OCI-LY7 (cell line): ENCODE data around the gene SERPINA6. TPM values are rescaled to one million over a fixed set of nuclear protein-coding genes. Genes with fewer than 3 reads are reported as not detected.

Experiments
- BruUV-seq: library from RNA; stranded (reverse); fragments of 400-500 nt; replicated peaks from 2 replicates; lab custom pipeline; 2021; lab: Mats Ljungman, UMichigan
- CTCF ChIA-PET: fragments of 300-600 bp; sonication (Branson Sonifier 250); formaldehyde crosslinking; loops from one replicate; lab custom pipeline; 2022; ENCODE audit warnings: antibody characterized with exemption; ENCODE audit not compliant: unreplicated experiment; lab: Charles Lee
- POLR2A ChIA-PET: fragments of 300-600 bp; sonication (Branson Sonifier 250); formaldehyde crosslinking; loops from one replicate; lab custom pipeline; 2022; ENCODE audit warnings: antibody characterized with exemption; lab: Charles Lee
- DNase-seq: peaks from one replicate; pipeline ENCODE4 v3.0.0-alpha.2; 2015; ENCODE audit warnings: low spot score
- H2AFZ ChIP-seq: fragments of 200-600 bp; sonication (generic), shearing (Covaris generic); 2 replicates; pipeline ENCODE4 v1.6.1; 2014; ENCODE audit warnings: mild to moderate bottlenecking, antibody characterized with exemption, low read length, moderate library complexity
- H3K27ac ChIP-seq: fragments of 200-600 bp; sonication (generic); 2 replicates; pipeline ENCODE4 v1.5.1; 2014; ENCODE audit warnings: mixed run types, low read depth, mild to moderate bottlenecking, moderate library complexity, low read length, inconsistent platforms; ENCODE audit not compliant: poor library complexity, severe bottlenecking
- H3K36me3 ChIP-seq: fragments of 200-600 bp; sonication (generic); 2 replicates; pipeline ENCODE4 v1.6.1; 2014; ENCODE audit warnings: mild to moderate bottlenecking, antibody characterized with exemption, low read length, moderate library complexity, mixed read lengths; ENCODE audit not compliant: insufficient read depth
- H3K4me1 ChIP-seq: fragments of 200-600 bp; sonication (generic); 2 replicates; pipeline ENCODE4 v1.5.1; 2014; ENCODE audit warnings: mild to moderate bottlenecking, low read length; ENCODE audit not compliant: insufficient read depth, poor library complexity, severe bottlenecking
- H3K4me2 ChIP-seq: fragments of 200-600 bp; sonication (generic); 2 replicates; pipeline ENCODE4 v1.6.1; 2014; ENCODE audit warnings: mild to moderate bottlenecking, low read length
- H3K4me3 ChIP-seq: fragments of 200-600 bp; sonication (generic); 2 replicates; pipeline ENCODE4 v1.5.1; 2014; ENCODE audit warnings: mild to moderate bottlenecking, low read depth, low read length; ENCODE audit not compliant: poor library complexity, severe bottlenecking
- H3K79me2 ChIP-seq: fragments of 200-600 bp; sonication (generic); 2 replicates; pipeline ENCODE4 v1.6.1; 2016; ENCODE audit warnings: low read depth, mild to moderate bottlenecking, low read length, moderate library complexity, mixed read lengths; ENCODE audit not compliant: insufficient read depth
- H3K9me2 ChIP-seq: fragments of 200-600 bp; sonication (generic); 2 replicates; pipeline ENCODE4 v1.6.1; 2016; ENCODE audit warnings: mild to moderate bottlenecking, low read length, mixed read lengths; ENCODE audit not compliant: insufficient read depth
- H3K9me3 ChIP-seq: fragments of 200-600 bp; sonication (generic); 2 replicates; pipeline ENCODE4 v1.6.1; 2014; ENCODE audit warnings: mild to moderate bottlenecking, mixed run types, low read length, mixed read lengths
- H4K20me1 ChIP-seq: fragments of 200-600 bp; sonication (generic); 2 replicates; pipeline ENCODE4 v1.6.1; 2014; ENCODE audit warnings: mild to moderate bottlenecking, antibody characterized with exemption, low read length, moderate library complexity, mixed read lengths; ENCODE audit not compliant: insufficient read depth
- CTCF ChIP-seq: fragments of 200-600 bp; sonication (generic); conservative IDR thresholded peaks from 2 replicates; pipeline ENCODE4 v1.5.1; 2014; ENCODE audit warnings: mild to moderate bottlenecking, antibody characterized with exemption, low read length, moderate library complexity, mixed read lengths
- EZH2phosphoT487 ChIP-seq: fragments of 200-600 bp; sonication (generic); IDR thresholded peaks from 2 replicates; pipeline ENCODE4 v1.6.1; 2018; ENCODE audit warnings: low read depth, borderline replicate concordance, mild to moderate bottlenecking, mixed run types, antibody characterized with exemption, low read length, moderate library complexity, mixed read lengths
- intact Hi-C: fragments of 100-400 bp; cut with micrococcal nuclease; formaldehyde crosslinking; loops from one replicate; pipeline ENCODE4 v1.10.0; 2022; ENCODE audit not compliant: unreplicated experiment
- total RNA-seq, 2 experiments: library from RNA; depleted of rRNA in 1 of 2; stranded (reverse); fragments of >200 nt in 1 of 2; shearing (Covaris generic) in 1 of 2; gene quantifications; 2 replicates each; pipeline ENCODE4 v1.2.3, GENCODE V29; 2014 to 2022

Gene SERPINA6
- total RNA-seq, 2 experiments from 2014 or later: not detected

- ChIA-PET CTCF (no interaction called here), POLR2A (no interaction called here)
- no TSS peak for BruUV-seq
- H4K20me1 ChIP-seq: no peaks in the 10 kb centered on the region
- DNase-seq: no peak
- H3K4me2 ChIP-seq: no peak overlapping the region
- intact Hi-C loops: no loop called here
- H3K79me2 ChIP-seq: no peaks in the 10 kb centered on the region
- H3K9me2 ChIP-seq: no peaks in the 10 kb centered on the region
- H3K36me3 ChIP-seq: no peaks in the 10 kb centered on the region
- TF ChIP-seq CTCF: no peak
- TF ChIP-seq EZH2phosphoT487: no peak
- H2AFZ ChIP-seq: no peak overlapping the region
- H3K4me3 ChIP-seq: no peak overlapping the region
- 0 out of 2 replicates have a peak, but pooled peaks cover 6% of the 10 kb centered on the region for H3K9me3 ChIP-seq
- no peaks in the 10 kb centered on the region for H3K4me1 ChIP-seq
- no peak overlapping the region for H3K27ac ChIP-seq
These were observed 17.5 kb downstream of the SERPINA6 start for GRCh38 chr14:94305620-94306019.

DNA sequence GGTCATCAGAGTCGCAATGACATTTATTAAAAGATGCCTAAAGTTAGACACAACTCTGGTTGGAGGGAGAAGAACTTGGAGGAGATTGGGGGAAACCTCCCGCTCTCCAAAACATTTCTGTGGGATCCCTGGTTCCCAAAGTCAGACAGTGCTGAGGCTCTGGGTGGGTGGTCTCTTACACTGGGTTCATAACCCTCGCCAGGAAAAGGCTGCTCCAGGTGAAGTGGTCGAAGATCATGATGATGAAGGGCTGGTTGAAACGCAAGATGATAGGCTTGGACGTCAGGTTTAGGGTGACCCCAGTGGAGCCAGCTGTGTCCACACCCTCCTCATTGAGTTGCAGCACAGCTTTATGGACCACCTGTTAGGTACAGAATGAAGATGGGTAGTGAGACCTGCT lies 18.9 kb downstream of the SERPINA6 start:
- no peaks in the 10 kb centered on the region for H3K36me3 ChIP-seq
- 0 out of 2 replicates have a peak, but pooled peaks cover 6% of the 10 kb centered on the region for H3K9me3 ChIP-seq
- no peak overlapping the region for H2AFZ ChIP-seq
- H4K20me1 ChIP-seq: no peaks in the 10 kb centered on the region
- no peak overlapping the region for H3K4me3 ChIP-seq
- H3K4me2 ChIP-seq: no peak overlapping the region
- intact Hi-C loops: no loop called here
- H3K27ac ChIP-seq: no peak overlapping the region
- no TSS peak for BruUV-seq
- DNase-seq: no peak
- ChIA-PET POLR2A (interaction anchor here (0.5 kb wide), 1 partner anchor 42 kb away, joined by 7 read pairs; no protein-coding TSS in a partner anchor), CTCF (no interaction called here)
- no peaks in the 10 kb centered on the region for H3K4me1 ChIP-seq
- no peaks in the 10 kb centered on the region for H3K9me2 ChIP-seq
- no peaks in the 10 kb centered on the region for H3K79me2 ChIP-seq
- TF ChIP-seq CTCF (no peak), EZH2phosphoT487 (no peak)

- H3K4me1 ChIP-seq: no peaks in the 10 kb centered on the region
- H3K4me3 ChIP-seq: no peak overlapping the region
- H3K4me2 ChIP-seq: no peak overlapping the region
- no peak for TF ChIP-seq EZH2phosphoT487
- TF ChIP-seq CTCF: no peak
- no peaks in the 10 kb centered on the region for H3K9me2 ChIP-seq
- intact Hi-C loops: no loop called here
- ChIA-PET CTCF (no interaction called here), POLR2A (interaction anchor here (0.5 kb wide), 1 partner anchor 231 kb away, joined by 3 read pairs; no protein-coding TSS in a partner anchor)
- BruUV-seq: no TSS peak
- no peaks in the 10 kb centered on the region for H3K79me2 ChIP-seq
- no peak for DNase-seq
- H3K9me3 ChIP-seq: 0 out of 2 replicates have a peak, but pooled peaks cover 6% of the 10 kb centered on the region
- H3K27ac ChIP-seq: no peak overlapping the region
- no peaks in the 10 kb centered on the region for H4K20me1 ChIP-seq
- H3K36me3 ChIP-seq: no peaks in the 10 kb centered on the region
- H2AFZ ChIP-seq: no peak overlapping the region
These were observed 20.0 kb downstream of the SERPINA6 start for GRCh38 chr14:94303111-94303510.
